Vagina (tissue), 2 donors: Measurements from ENCODE around the gene TMEM60. TPM values are rescaled to one million over a fixed set of nuclear protein-coding genes. Genes with fewer than 3 reads are reported as not detected.

Experiments used
- DNase-seq, 2 donors: peaks; one replicate each; pipeline ENCODE4 v3.0.0-alpha.2; 2017; ENCODE audit errors: extremely low spot score in 2 of 2
- H3K27ac ChIP-seq: fragments of 200-600 bp; sonication (generic); one replicate; pipeline ENCODE4 v1.5.1; 2019
- H3K27me3 ChIP-seq: fragments of 200-600 bp; sonication (generic); one replicate; pipeline ENCODE4 v1.5.1; 2019
- H3K36me3 ChIP-seq, 2 donors: fragments of 200-600 bp; sonication (generic); one replicate each; pipeline ENCODE4 v1.5.1; 2017 to 2019
- H3K4me1 ChIP-seq: fragments of 200-600 bp; sonication (generic); one replicate; pipeline ENCODE4 v1.5.1; 2019
- H3K4me3 ChIP-seq, 2 donors: fragments of 200-600 bp; sonication (generic); 1 replicate in 1 of 2; 2 replicates in 1 of 2; pipeline ENCODE4 v1.5.1; 2016 to 2019
- H3K9me3 ChIP-seq: fragments of 200-600 bp; sonication (generic); one replicate; pipeline ENCODE4 v1.5.1; 2019
- POLR2A ChIP-seq, 2 donors: fragments of 450-650 bp; IDR thresholded peaks; one replicate each; pipeline ENCODE4 v1.6.1; 2017; ENCODE audit warnings: antibody characterized with exemption in 2 of 2, mild to moderate bottlenecking in 2 of 2, moderate library complexity in 2 of 2
- POLR2AphosphoS5 ChIP-seq, 2 donors: sonication (generic); formaldehyde crosslinking; IDR thresholded peaks; one replicate each; pipeline ENCODE4 v1.9.0; 2017; ENCODE audit warnings: antibody characterized with exemption in 2 of 2, mild to moderate bottlenecking in 2 of 2, low read depth in 1 of 2; ENCODE audit not compliant: insufficient read depth in 1 of 2
- intact Hi-C: fragments of 100-400 bp; cut with DNase I; formaldehyde crosslinking; loops from one replicate; pipeline ENCODE4 v1.15.1; 2023
- total RNA-seq: library from RNA; depleted of rRNA; stranded (reverse); fragments of >200 nt; gene quantifications from one replicate; pipeline ENCODE4 v1.2.3, GENCODE V29; 2016
- TF ChIP-seq, protein P1 (sequence below), 3 experiments: fragments of 450-650 bp in 2 of 3; fragments of 200-600 bp in 1 of 3; sonication (generic) in 1 of 3; IDR thresholded peaks; one replicate each; pipeline ENCODE4 v1.5.1; 2017 to 2019; ENCODE audit warnings: antibody characterized with exemption in 3 of 3, mild to moderate bottlenecking in 2 of 3, moderate library complexity in 2 of 3

The TMEM60 gene
- total RNA-seq, 1 donor from 2014 or later, result 13.5 TPM

DNA sequence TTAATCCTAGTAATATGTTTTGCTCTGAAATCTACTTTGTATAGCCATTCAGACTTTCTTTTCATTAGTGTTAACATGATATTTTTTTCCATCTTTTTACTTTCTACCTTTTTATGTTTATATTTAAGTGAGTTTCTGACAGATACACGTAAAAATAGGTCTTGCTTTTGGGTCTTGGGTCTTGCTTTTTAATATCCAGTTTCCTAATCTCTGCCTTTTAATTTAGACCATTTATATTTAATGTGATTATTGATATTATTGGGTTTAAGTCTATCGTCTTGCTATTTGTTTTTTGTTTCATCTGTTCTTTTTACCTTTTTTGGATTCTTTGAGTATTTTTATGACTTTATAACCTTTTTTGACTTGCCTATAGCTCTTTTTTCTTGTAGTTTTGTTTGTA is 8.2 kb upstream of the TMEM60 start:
- Histone ChIP-seq H3K4me3 (no peak overlapping the region), H3K27me3 (no peaks in the 10 kb centered on the region), H3K27ac (no peak overlapping the region), H3K36me3 (no peaks in the 10 kb centered on the region), H3K4me1 (peaks cover 12% of the 10 kb centered on the region), H3K9me3 (no peaks in the 10 kb centered on the region)
- DNase-seq, result no peak
- no peak for TF ChIP-seq POLR2AphosphoS5 (IDR thresholded peaks at IDR 0.05; ENCODE audit: insufficient read depth in 1 of 2, low read depth in 1 of 2)
- no peak for TF ChIP-seq POLR2A (IDR thresholded peaks at IDR 0.05)
- TF ChIP-seq, protein P1, sequence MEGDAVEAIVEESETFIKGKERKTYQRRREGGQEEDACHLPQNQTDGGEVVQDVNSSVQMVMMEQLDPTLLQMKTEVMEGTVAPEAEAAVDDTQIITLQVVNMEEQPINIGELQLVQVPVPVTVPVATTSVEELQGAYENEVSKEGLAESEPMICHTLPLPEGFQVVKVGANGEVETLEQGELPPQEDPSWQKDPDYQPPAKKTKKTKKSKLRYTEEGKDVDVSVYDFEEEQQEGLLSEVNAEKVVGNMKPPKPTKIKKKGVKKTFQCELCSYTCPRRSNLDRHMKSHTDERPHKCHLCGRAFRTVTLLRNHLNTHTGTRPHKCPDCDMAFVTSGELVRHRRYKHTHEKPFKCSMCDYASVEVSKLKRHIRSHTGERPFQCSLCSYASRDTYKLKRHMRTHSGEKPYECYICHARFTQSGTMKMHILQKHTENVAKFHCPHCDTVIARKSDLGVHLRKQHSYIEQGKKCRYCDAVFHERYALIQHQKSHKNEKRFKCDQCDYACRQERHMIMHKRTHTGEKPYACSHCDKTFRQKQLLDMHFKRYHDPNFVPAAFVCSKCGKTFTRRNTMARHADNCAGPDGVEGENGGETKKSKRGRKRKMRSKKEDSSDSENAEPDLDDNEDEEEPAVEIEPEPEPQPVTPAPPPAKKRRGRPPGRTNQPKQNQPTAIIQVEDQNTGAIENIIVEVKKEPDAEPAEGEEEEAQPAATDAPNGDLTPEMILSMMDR (IDR thresholded peaks at IDR 0.05), result no peak
- intact Hi-C loops, result no loop called here

DNA sequence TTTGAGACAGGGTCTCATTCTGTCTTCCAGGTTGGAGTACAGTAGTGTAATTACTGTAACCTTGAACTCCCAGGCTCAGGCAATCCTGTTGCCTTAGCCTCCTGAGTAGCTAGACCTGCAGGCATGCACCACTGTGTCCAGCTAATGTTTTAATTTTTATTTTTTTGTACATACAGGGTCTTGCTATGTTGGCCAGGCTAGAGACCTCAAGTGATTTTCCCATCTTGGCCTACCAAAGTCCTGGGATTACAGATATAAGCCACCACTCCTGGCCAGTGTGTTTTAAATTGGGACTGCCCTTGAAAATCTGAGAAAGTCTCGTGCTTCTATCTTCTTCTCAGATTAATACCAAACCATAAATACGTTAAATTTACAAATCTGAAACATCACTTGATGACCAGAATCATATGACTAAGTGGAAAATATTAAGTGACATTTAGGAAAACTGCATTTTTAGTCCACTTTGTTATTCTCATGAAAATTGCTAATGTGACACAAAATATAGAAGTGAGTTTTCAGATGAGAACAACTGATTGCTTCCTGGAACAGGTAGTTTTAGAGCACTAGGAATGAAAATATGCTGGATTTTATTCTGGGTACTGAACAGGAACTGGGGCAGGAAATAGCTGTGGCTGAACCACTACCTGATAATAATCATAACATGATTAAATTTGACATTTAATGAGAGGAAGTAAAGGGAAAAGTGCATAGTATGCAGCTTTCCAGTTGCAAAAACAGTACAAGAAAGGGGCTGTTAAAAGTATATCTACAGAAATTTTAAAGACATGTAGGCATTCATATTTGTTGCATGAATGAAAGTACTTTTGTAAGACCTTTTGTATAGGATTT is 4.5 kb upstream of the TMEM60 start:
- H3K9me3 ChIP-seq, result no peaks in the 10 kb centered on the region
- no peak overlapping the region for H3K27ac ChIP-seq
- no peak overlapping the region for H3K4me3 ChIP-seq
- TF ChIP-seq, protein P1 (IDR thresholded peaks at IDR 0.05), result no peak
- TF ChIP-seq POLR2AphosphoS5 (IDR thresholded peaks at IDR 0.05; ENCODE audit: insufficient read depth in 1 of 2, low read depth in 1 of 2) (no peak), POLR2A (IDR thresholded peaks at IDR 0.05) (no peak)
- no peaks in the 10 kb centered on the region for H3K27me3 ChIP-seq
- peaks cover 24% of the 10 kb centered on the region for H3K4me1 ChIP-seq
- no peaks in the 10 kb centered on the region for H3K36me3 ChIP-seq
- no peak for DNase-seq
- intact Hi-C loops, result no loop called here

DNA sequence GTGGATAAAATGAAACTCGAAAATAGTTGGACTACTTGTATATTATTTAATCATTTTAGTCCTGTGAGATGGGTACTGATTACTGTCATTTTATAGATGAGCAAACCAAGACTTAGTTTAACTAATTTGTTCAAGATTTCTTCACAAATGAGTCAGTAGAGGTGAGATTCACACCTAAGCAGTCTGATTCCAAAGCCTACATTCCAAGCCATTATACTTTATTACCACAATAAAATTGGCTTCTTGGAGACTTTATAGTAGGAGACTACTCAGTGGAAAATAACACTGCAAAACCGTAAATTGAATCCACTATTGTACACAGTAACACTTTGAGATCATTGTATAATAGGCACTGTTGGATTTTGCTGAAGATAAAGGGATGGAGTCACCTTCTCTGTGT is 2.5 kb upstream of the TMEM60 start:
- Histone ChIP-seq H3K4me1 (peaks cover 39% of the 10 kb centered on the region), H3K27me3 (no peaks in the 10 kb centered on the region), H3K4me3 (peak overlapping the region in 1 of 2 donors; percentile 81), H3K9me3 (no peaks in the 10 kb centered on the region), H3K27ac (no peak overlapping the region), H3K36me3 (no peaks in the 10 kb centered on the region)
- no peak for DNase-seq
- TF ChIP-seq, protein P1 (IDR thresholded peaks at IDR 0.05), result no peak
- TF ChIP-seq POLR2AphosphoS5 (IDR thresholded peaks at IDR 0.05; ENCODE audit: insufficient read depth in 1 of 2, low read depth in 1 of 2) (no peak), POLR2A (IDR thresholded peaks at IDR 0.05) (no peak)
- intact Hi-C loops, result no loop called here

DNA sequence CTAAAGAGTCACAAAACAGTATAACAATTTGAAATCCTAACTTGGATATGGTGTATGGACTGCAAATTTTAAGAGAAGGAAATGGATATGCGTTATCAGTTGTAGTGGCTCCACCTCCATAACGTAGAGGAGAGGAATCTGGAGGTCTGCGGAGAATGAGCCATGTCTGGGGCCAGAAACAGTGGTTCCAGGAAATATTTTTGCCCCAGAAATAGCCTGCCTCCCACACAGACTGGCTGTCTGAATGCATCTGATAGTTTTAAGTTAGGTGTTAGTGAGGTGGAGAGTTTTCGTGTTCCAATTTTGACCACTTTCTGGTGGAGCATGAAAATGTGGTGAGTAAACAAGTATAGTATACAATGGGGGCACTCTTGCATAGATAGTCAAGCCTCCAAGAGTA is 1.9 kb upstream of the TMEM60 start:
- no peaks in the 10 kb centered on the region for H3K9me3 ChIP-seq
- H3K27ac ChIP-seq, result no peak overlapping the region
- no peaks in the 10 kb centered on the region for H3K27me3 ChIP-seq
- H3K4me1 ChIP-seq, result peaks cover 39% of the 10 kb centered on the region
- TF ChIP-seq POLR2A (IDR thresholded peaks at IDR 0.05) (no peak), POLR2AphosphoS5 (IDR thresholded peaks at IDR 0.05; ENCODE audit: insufficient read depth in 1 of 2, low read depth in 1 of 2) (no peak)
- TF ChIP-seq, protein P1 (IDR thresholded peaks at IDR 0.05), result no peak
- peak overlapping the region in 1 of 2 donors; percentile 81 for H3K4me3 ChIP-seq
- no peaks in the 10 kb centered on the region for H3K36me3 ChIP-seq
- DNase-seq, result no peak
- intact Hi-C loops, result no loop called here
